T-helper 1 cell treated with Interleukin-12 subunit alpha and Interleukin-12 subunit beta and Interleukin-4 antibody, amounts not matched to agents 30 ng/mL and 1 ng/mL, for 36 hours (primary cell): ENCODE measurements around the gene ZNF730. TPM values are rescaled to one million over a fixed set of nuclear protein-coding genes. Genes with fewer than 3 reads are reported as not detected.

Experiments
- total RNA-seq: library from RNA; stranded (reverse); gene quantifications from 2 replicates; pipeline ENCODE4 v1.2.3, GENCODE V29; 2022

Gene ZNF730
- total RNA-seq, 1 donor from 2014 or later: 0.34 TPM

Other genes starting within 250 kb of the ZNF730 start
- not detected in 2 replicates for gene ZNF728, start 113.8 kb upstream of the ZNF730 start, total RNA-seq
- 9.2 and 10.1 TPM in 2 replicates for gene ZNF724, start 133.4 kb downstream of the ZNF730 start, total RNA-seq